OCI-LY3 (cell line): ENCODE measurements around the gene CACNB1.

Source experiments
- H2AFZ ChIP-seq: fragments of 200-600, 300-600 bp; shearing (Covaris generic); 2 replicates; pipeline ENCODE4 v1.6.0; 2014; ENCODE audit warnings: antibody characterized with exemption, low read depth, low read length
- H3K27ac ChIP-seq: fragments of 200-600, 300-600 bp; sonication (generic); 2 replicates; pipeline ENCODE4 v1.5.1; 2014; ENCODE audit warnings: mild to moderate bottlenecking, low read length, moderate library complexity, mixed read lengths
- H3K27me3 ChIP-seq: fragments of 200-600, 300-600 bp; sonication (generic); 2 replicates; pipeline ENCODE4 v1.6.1; 2014; ENCODE audit warnings: low read depth, low read length, mixed read lengths
- H3K36me3 ChIP-seq: fragments of 200-600, 300-600 bp; sonication (generic); replicated peaks from 2 replicates; pipeline ENCODE3; 2014; ENCODE audit warnings: low read depth, low read length, mixed read lengths
- H3K4me1 ChIP-seq: fragments of 300-600, 200-600 bp; sonication (generic); 2 replicates; pipeline ENCODE4 v1.6.1; 2014; ENCODE audit warnings: low read length, mixed read lengths
- H3K4me2 ChIP-seq: fragments of 200-600, 300-600 bp; sonication (generic); 2 replicates; pipeline ENCODE4 v1.6.1; 2014; ENCODE audit warnings: low read length, mixed read lengths
- H3K4me3 ChIP-seq: fragments of 300-600, 200-600 bp; sonication (generic); 2 replicates; pipeline ENCODE4 v1.5.1; 2014; ENCODE audit warnings: antibody characterized with exemption, mild to moderate bottlenecking, low read length, moderate library complexity
- H3K79me2 ChIP-seq: fragments of 300-600, 200-600 bp; shearing (Covaris generic); 2 replicates; pipeline ENCODE4 v1.6.1; 2014; ENCODE audit warnings: mild to moderate bottlenecking, low read length, mixed read lengths
- H3K9ac ChIP-seq: fragments of 300-600, 200-600 bp; shearing (Covaris generic); 2 replicates; pipeline ENCODE4 v1.6.0; 2014; ENCODE audit warnings: mild to moderate bottlenecking, low read length, moderate library complexity
- H3K9me3 ChIP-seq: fragments of 200-600, 300-600 bp; shearing (Covaris generic); 2 replicates; pipeline ENCODE4 v1.6.1; 2014; ENCODE audit warnings: low read length, mixed read lengths; ENCODE audit not compliant: insufficient read depth
- H4K20me1 ChIP-seq: fragments of 200-600, 300-600 bp; sonication (generic); 2 replicates; pipeline ENCODE4 v1.6.1; 2016; ENCODE audit warnings: low read length, mixed read lengths; ENCODE audit not compliant: insufficient read depth
- EZH2phosphoT487 ChIP-seq: fragments of 200-600 bp; shearing (Covaris generic); IDR thresholded peaks from 2 replicates; pipeline ENCODE4 v1.6.1; 2018; ENCODE audit warnings: antibody characterized with exemption, mixed run types, low read depth
- TF ChIP-seq, protein P1 (sequence below): fragments of 200-600, 300-600 bp; sonication (generic); IDR thresholded peaks from 2 replicates; pipeline ENCODE4 v1.5.1; 2014; ENCODE audit warnings: antibody characterized with exemption, low read length, low read depth

CACNB1 gene

DNA sequence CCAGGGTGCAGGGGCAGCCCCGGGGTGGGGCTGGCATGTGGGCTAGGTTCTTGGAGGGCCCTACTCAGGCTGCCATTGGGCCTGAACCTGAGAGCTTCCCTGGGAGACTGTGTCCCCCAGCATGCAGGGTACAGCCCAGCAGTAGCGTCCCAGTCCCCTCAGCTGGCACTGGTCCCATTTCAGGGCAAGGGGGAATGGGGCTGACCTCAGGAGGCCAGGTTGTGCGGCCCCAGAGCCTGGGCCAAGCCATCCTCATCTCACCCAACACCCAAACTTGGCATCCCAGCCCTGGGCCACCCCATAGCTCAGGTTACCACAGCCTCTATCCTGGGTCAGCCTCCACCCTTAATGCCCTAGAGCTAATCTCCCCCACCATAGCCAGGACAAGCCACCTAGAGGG lies 52.3 kb downstream of the CACNB1 start:
- H3K4me3 ChIP-seq, result no peak overlapping the region
- H3K36me3 ChIP-seq, result no peaks in the 10 kb centered on the region
- no peak for TF ChIP-seq EZH2phosphoT487
- TF ChIP-seq, protein P1, sequence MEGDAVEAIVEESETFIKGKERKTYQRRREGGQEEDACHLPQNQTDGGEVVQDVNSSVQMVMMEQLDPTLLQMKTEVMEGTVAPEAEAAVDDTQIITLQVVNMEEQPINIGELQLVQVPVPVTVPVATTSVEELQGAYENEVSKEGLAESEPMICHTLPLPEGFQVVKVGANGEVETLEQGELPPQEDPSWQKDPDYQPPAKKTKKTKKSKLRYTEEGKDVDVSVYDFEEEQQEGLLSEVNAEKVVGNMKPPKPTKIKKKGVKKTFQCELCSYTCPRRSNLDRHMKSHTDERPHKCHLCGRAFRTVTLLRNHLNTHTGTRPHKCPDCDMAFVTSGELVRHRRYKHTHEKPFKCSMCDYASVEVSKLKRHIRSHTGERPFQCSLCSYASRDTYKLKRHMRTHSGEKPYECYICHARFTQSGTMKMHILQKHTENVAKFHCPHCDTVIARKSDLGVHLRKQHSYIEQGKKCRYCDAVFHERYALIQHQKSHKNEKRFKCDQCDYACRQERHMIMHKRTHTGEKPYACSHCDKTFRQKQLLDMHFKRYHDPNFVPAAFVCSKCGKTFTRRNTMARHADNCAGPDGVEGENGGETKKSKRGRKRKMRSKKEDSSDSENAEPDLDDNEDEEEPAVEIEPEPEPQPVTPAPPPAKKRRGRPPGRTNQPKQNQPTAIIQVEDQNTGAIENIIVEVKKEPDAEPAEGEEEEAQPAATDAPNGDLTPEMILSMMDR, result no peak
- H3K9me3 ChIP-seq, result no peaks in the 10 kb centered on the region
- H3K9ac ChIP-seq, result no peak overlapping the region
- no peaks in the 10 kb centered on the region for H3K79me2 ChIP-seq
- no peaks in the 10 kb centered on the region for H3K4me1 ChIP-seq
- no peaks in the 10 kb centered on the region for H4K20me1 ChIP-seq
- no peak overlapping the region for H3K4me2 ChIP-seq
- H3K27me3 ChIP-seq, result peaks cover 29% of the 10 kb centered on the region
- no peak overlapping the region for H2AFZ ChIP-seq
- H3K27ac ChIP-seq, result no peak overlapping the region

- no peaks in the 10 kb centered on the region for H3K36me3 ChIP-seq
- no peak overlapping the region for H3K4me3 ChIP-seq
- H3K9ac ChIP-seq, result no peak overlapping the region
- no peak for TF ChIP-seq EZH2phosphoT487
- TF ChIP-seq, protein P1, result no peak
- no peak overlapping the region for H2AFZ ChIP-seq
- H4K20me1 ChIP-seq, result no peaks in the 10 kb centered on the region
- peaks cover 22% of the 10 kb centered on the region for H3K27me3 ChIP-seq
- no peaks in the 10 kb centered on the region for H3K79me2 ChIP-seq
- no peak overlapping the region for H3K4me2 ChIP-seq
- H3K27ac ChIP-seq, result no peak overlapping the region
- peaks cover 2% of the 10 kb centered on the region; the same call in 1 of the 2 replicates for H3K4me1 ChIP-seq
- H3K9me3 ChIP-seq, result no peaks in the 10 kb centered on the region
Measured at GRCh38 chr17:39144416-39144840, 53.0 kb downstream of the CACNB1 start.

DNA sequence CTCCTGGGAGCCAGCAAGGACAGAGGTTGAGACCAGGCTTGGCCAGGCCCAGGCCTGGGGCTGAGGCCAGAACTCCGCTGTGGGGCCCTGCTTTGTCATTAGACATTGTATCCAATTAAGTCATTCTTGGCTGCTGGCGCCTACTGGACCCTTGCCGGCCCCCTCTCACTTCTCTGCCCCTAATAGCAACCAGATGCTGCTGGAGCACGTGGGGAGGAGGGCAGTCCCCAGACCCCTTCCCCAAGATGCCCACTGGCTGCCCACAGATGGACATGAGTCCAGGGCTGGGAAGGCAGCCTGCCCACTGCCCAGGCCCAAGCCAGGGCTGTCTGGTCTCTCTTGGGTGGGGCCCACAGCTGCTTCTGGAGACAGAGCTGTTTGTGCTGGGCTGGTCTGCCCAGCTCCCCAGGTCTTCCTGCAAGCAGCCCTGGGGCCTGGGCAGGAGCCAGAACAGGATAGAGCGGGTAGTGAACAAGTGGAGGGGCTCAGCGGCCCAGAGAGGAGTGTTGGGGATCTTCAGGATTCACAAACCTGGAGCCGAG lies 53.8 kb downstream of the CACNB1 start:
- H2AFZ ChIP-seq, result no peak overlapping the region
- H3K79me2 ChIP-seq, result no peaks in the 10 kb centered on the region
- peaks cover 9% of the 10 kb centered on the region for H3K4me1 ChIP-seq
- H4K20me1 ChIP-seq, result no peaks in the 10 kb centered on the region
- no peak overlapping the region for H3K9ac ChIP-seq
- no peaks in the 10 kb centered on the region for H3K36me3 ChIP-seq
- H3K27ac ChIP-seq, result no peak overlapping the region
- H3K4me3 ChIP-seq, result no peak overlapping the region
- no peak overlapping the region for H3K4me2 ChIP-seq
- TF ChIP-seq EZH2phosphoT487, result no peak
- TF ChIP-seq, protein P1, result no peak
- H3K27me3 ChIP-seq, result peaks cover 15% of the 10 kb centered on the region; the same call in 1 of the 2 replicates
- no peaks in the 10 kb centered on the region for H3K9me3 ChIP-seq

GRCh38 chr17:39141915-39142664 lies 55.4 kb downstream of the CACNB1 start:
- H3K27ac ChIP-seq, result no peak overlapping the region
- H3K9ac ChIP-seq, result no peak overlapping the region
- peaks cover 9% of the 10 kb centered on the region for H3K4me1 ChIP-seq
- H4K20me1 ChIP-seq, result no peaks in the 10 kb centered on the region
- H3K27me3 ChIP-seq, result 0 out of 2 replicates have a peak, but pooled peaks cover 8% of the 10 kb centered on the region
- no peaks in the 10 kb centered on the region for H3K9me3 ChIP-seq
- no peaks in the 10 kb centered on the region for H3K79me2 ChIP-seq
- H2AFZ ChIP-seq, result no peak overlapping the region
- H3K4me3 ChIP-seq, result no peak overlapping the region
- no peaks in the 10 kb centered on the region for H3K36me3 ChIP-seq
- H3K4me2 ChIP-seq, result no peak overlapping the region
- TF ChIP-seq, protein P1, result no peak
